Heart left ventricle (tissue), 13 donors: Measurements from ENCODE around the gene MCM8.

Experiments used
- POLR2A ChIP-seq, 2 donors: fragments of 450-650 bp; IDR thresholded peaks; one replicate each; pipeline ENCODE4 v1.6.1; 2017; ENCODE audit warnings: antibody characterized with exemption in 2 of 2, mild to moderate bottlenecking in 2 of 2, moderate library complexity in 2 of 2
- TF ChIP-seq, protein P1 (sequence below), 12 donors: fragments of 200-600 bp; sonication (generic) in 4 of 12; IDR thresholded peaks; one replicate each; pipeline versions ENCODE4 v1.5.0 to v1.8.0; 2018 to 2022; ENCODE audit warnings: antibody characterized with exemption in 12 of 12, mild to moderate bottlenecking in 5 of 12
- donor health status: ischemic (EF 13 %, LVEDD 7.1; RV severe dilation, severe dysfunction).
- donor health status: DM: no; HTN: yes; CAD: no.
- donor health status: DM: no; HTN: no; CAD: no.
- donor health status: ischemic (EF 25% LVEDD 6.9; RV normal size, moderate dysfunction).
- donor health status: ischemic (EF 25% LVEDD 5.7; RV mildly dilated, moderate dysfunction).
- donor health status: ischemic (EF 35%, LVEDD 5.7; RV mildly dilated, moderate dysfunction).
- donor health status: nonischemic (EF 11% LVEDD 7.7; RV severe dilation, severe dysfunction).
- donor health status: DM: yes; HTN: yes; CAD: no.
- donor health status: PGD.
- donor health status: ischemic (EF 29% LVEDD 5.4; RV normal size, mild dysfunction).
- donor health status: nonischemic (EF 23%, LVEDD 6.1; RV moderate dilation, normal function).

GRCh38 chr20:5996765-5997164 is 46.3 kb downstream of the MCM8 start:
- TF ChIP-seq, protein P1, sequence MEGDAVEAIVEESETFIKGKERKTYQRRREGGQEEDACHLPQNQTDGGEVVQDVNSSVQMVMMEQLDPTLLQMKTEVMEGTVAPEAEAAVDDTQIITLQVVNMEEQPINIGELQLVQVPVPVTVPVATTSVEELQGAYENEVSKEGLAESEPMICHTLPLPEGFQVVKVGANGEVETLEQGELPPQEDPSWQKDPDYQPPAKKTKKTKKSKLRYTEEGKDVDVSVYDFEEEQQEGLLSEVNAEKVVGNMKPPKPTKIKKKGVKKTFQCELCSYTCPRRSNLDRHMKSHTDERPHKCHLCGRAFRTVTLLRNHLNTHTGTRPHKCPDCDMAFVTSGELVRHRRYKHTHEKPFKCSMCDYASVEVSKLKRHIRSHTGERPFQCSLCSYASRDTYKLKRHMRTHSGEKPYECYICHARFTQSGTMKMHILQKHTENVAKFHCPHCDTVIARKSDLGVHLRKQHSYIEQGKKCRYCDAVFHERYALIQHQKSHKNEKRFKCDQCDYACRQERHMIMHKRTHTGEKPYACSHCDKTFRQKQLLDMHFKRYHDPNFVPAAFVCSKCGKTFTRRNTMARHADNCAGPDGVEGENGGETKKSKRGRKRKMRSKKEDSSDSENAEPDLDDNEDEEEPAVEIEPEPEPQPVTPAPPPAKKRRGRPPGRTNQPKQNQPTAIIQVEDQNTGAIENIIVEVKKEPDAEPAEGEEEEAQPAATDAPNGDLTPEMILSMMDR (IDR thresholded peaks at IDR 0.05) = no peak
- TF ChIP-seq POLR2A (IDR thresholded peaks at IDR 0.05) = no peak
